OCI-LY1 (cell line): Measurements from ENCODE around the gene WDR89.

Experiments used
- H2AFZ ChIP-seq: fragments of 200-600 bp; sonication (generic), shearing (Covaris generic); 2 replicates; pipeline ENCODE4 v1.6.0; 2014; ENCODE audit warnings: antibody characterized with exemption, mild to moderate bottlenecking, low read length
- H3F3A ChIP-seq: fragments of 200-600 bp; sonication (generic), shearing (Covaris generic); 2 replicates; pipeline ENCODE4 v1.6.0; 2014; ENCODE audit warnings: mild to moderate bottlenecking, antibody characterized with exemption, low read length, moderate library complexity; ENCODE audit not compliant: insufficient read depth
- H3K27ac ChIP-seq: fragments of 200-600 bp; sonication (generic); 2 replicates; pipeline ENCODE4 v1.5.1; 2014; ENCODE audit warnings: low read length, mixed run types, mild to moderate bottlenecking, low read depth; ENCODE audit not compliant: poor library complexity, severe bottlenecking
- H3K27me3 ChIP-seq: fragments of 200-600 bp; sonication (generic); 2 replicates; pipeline ENCODE4 v1.6.0; 2014; ENCODE audit warnings: antibody characterized with exemption, mild to moderate bottlenecking, low read length, moderate library complexity; ENCODE audit not compliant: insufficient read depth
- H3K36me3 ChIP-seq: fragments of 200-600 bp; sonication (generic); 2 replicates; pipeline ENCODE4 v1.6.1; 2014; ENCODE audit warnings: mild to moderate bottlenecking, antibody characterized with exemption, low read length, moderate library complexity, mixed read lengths; ENCODE audit not compliant: insufficient read depth
- H3K4me1 ChIP-seq: fragments of 200-600 bp; sonication (generic); 2 replicates; pipeline ENCODE4 v1.5.1; 2014; ENCODE audit warnings: mild to moderate bottlenecking, low read length, moderate library complexity; ENCODE audit not compliant: insufficient read depth, severe bottlenecking
- H3K4me2 ChIP-seq: fragments of 200-600 bp; sonication (generic), shearing (Covaris generic); 2 replicates; pipeline ENCODE4 v1.6.1; 2014; ENCODE audit warnings: low read length
- H3K4me3 ChIP-seq: fragments of 200-600 bp; sonication (generic); 2 replicates; pipeline ENCODE4 v1.5.1; 2014; ENCODE audit warnings: low read length, low read depth, mild to moderate bottlenecking, mixed read lengths; ENCODE audit not compliant: poor library complexity, severe bottlenecking
- H3K79me2 ChIP-seq: fragments of 200-600 bp; shearing (Covaris generic); 2 replicates; pipeline ENCODE4 v1.6.1; 2016; ENCODE audit warnings: mixed run types, low read length, mixed read lengths; ENCODE audit not compliant: insufficient read depth
- H3K9ac ChIP-seq: fragments of 200-600 bp; sonication (generic), shearing (Covaris generic); 2 replicates; pipeline ENCODE4 v1.6.1; 2014; ENCODE audit warnings: mild to moderate bottlenecking, low read length, mixed read lengths
- H3K9me2 ChIP-seq: fragments of 200-600 bp; sonication (generic), shearing (Covaris generic); 2 replicates; pipeline ENCODE4 v1.6.1; 2014; ENCODE audit warnings: low read depth, mild to moderate bottlenecking, low read length, mixed read lengths
- H3K9me3 ChIP-seq: fragments of 200-600 bp; shearing (Covaris generic); 2 replicates; pipeline ENCODE4 v1.6.1; 2014; ENCODE audit warnings: low read length, mixed read lengths
- H4K20me1 ChIP-seq: fragments of 200-600 bp; sonication (generic), shearing (Covaris generic); 2 replicates; pipeline ENCODE4 v1.6.0; 2016; ENCODE audit warnings: mild to moderate bottlenecking, low read length; ENCODE audit not compliant: insufficient read depth
- CTCF ChIP-seq: fragments of 200-600 bp; sonication (generic), shearing (Covaris generic); IDR thresholded peaks from 2 replicates; pipeline ENCODE4 v1.5.1; 2017; ENCODE audit warnings: mild to moderate bottlenecking, antibody characterized with exemption, low read length, moderate library complexity, mixed read lengths
- EZH2 ChIP-seq: fragments of 200-600 bp; sonication (generic), shearing (Covaris generic); IDR thresholded peaks from 2 replicates; pipeline ENCODE4 v1.8.0; 2017; ENCODE audit warnings: borderline replicate concordance, mixed run types, mild to moderate bottlenecking, antibody characterized with exemption, low read length, moderate library complexity, mixed read lengths

Gene WDR89

DNA sequence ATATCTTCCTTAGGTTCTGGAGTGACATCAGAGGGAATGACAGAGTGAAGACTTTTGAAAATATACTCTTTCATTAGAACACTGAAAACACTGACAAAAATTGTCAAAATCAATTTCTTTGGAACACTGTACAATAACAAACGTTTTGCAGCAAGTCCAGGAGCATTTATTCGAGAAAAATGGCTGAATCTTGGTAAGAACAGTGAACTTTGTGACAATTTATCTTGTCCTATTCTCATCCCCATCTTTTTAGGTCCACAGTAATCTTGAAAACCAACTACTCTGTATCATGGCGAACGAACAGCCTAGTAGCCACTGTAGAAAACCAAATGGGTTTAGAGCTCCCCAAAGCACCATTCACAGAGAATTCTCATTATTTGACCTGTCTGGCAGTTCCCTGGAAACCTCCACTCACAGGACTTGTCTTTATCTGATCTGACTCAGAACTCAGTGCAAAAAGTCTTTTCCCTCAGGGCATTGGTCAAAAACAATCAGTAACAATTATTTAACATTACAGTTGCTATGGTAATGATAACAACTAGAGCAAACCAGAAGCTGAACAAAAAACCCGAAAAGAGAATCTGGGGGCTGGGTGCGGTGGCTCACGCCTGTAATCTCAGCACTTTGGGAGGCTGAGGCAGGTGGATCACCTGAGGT lies 78.2 kb downstream of the WDR89 start:
- Histone ChIP-seq H3K27ac (no peak overlapping the region), H3K4me2 (no peak overlapping the region)

DNA sequence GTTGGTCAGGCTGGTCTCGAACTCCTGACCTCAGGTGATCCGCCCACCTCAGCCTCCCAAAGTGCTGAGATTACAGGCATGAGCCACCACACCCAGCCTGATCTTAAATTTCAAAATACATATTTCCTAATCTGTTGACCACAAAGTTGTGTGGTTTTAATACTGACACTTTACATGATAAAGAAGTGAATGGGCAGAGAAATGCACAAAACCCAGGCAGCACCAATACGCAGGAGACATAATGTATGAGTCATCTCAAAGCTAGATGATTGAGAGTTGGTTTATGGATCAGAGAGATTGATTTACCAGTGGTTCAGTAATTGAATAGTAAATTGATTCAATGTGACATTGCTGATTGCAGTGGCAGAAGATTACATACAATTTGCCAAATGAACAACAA lies 79.3 kb downstream of the WDR89 start:
- Histone ChIP-seq H3K4me2 (no peak overlapping the region), H2AFZ (no peak overlapping the region), H3K27me3 (no peaks in the 10 kb centered on the region), H3F3A (no peaks in the 10 kb centered on the region), H3K4me3 (no peak overlapping the region), H3K9ac (no peak overlapping the region), H3K27ac (no peak overlapping the region), H3K79me2 (no peaks in the 10 kb centered on the region), H3K36me3 (no peaks in the 10 kb centered on the region), H4K20me1 (no peaks in the 10 kb centered on the region), H3K9me2 (no peaks in the 10 kb centered on the region), H3K4me1 (no peaks in the 10 kb centered on the region), H3K9me3 (no peaks in the 10 kb centered on the region)
- TF ChIP-seq EZH2 (no peak), CTCF (no peak)

More for the DNA sequence above, 78.2 kb downstream of the WDR89 start:
- H3K9ac ChIP-seq: no peak overlapping the region
- H3K4me3 ChIP-seq: no peak overlapping the region
- H2AFZ ChIP-seq: no peak overlapping the region
- no peaks in the 10 kb centered on the region for H3K27me3 ChIP-seq
- no peak for TF ChIP-seq CTCF
- TF ChIP-seq EZH2: no peak
- H4K20me1 ChIP-seq: no peaks in the 10 kb centered on the region
- H3K9me3 ChIP-seq: no peaks in the 10 kb centered on the region
- no peaks in the 10 kb centered on the region for H3K9me2 ChIP-seq
- no peaks in the 10 kb centered on the region for H3K4me1 ChIP-seq
- no peaks in the 10 kb centered on the region for H3K36me3 ChIP-seq
- no peaks in the 10 kb centered on the region for H3K79me2 ChIP-seq
- no peaks in the 10 kb centered on the region for H3F3A ChIP-seq

GRCh38 chr14:63555572-63555971 lies 86.1 kb downstream of the WDR89 start:
- no peaks in the 10 kb centered on the region for H3K4me1 ChIP-seq
- no peak overlapping the region for H3K4me3 ChIP-seq
- no peak overlapping the region for H3K9ac ChIP-seq
- H3K27ac ChIP-seq: no peak overlapping the region
- H3F3A ChIP-seq: no peaks in the 10 kb centered on the region
- no peak overlapping the region for H2AFZ ChIP-seq
- no peaks in the 10 kb centered on the region for H3K36me3 ChIP-seq
- no peaks in the 10 kb centered on the region for H3K79me2 ChIP-seq
- H3K27me3 ChIP-seq: no peaks in the 10 kb centered on the region
- H4K20me1 ChIP-seq: no peaks in the 10 kb centered on the region
- H3K9me3 ChIP-seq: no peaks in the 10 kb centered on the region
- H3K4me2 ChIP-seq: no peak overlapping the region
- no peak for TF ChIP-seq EZH2
- TF ChIP-seq CTCF: no peak
- no peaks in the 10 kb centered on the region for H3K9me2 ChIP-seq
